GM18867 (cell line): ENCODE data around the gene MOSMO.
"Not testable (repeated sequence)": the region's sequence is repeated elsewhere in the genome, so short reads cannot be mapped to it uniquely, and the experiment has no call there.

Experiments used
- ATAC-seq: cut with Tn5 transposase; IDR thresholded peaks from one replicate; pipeline ENCODE4 v1.9.1; 2021; ENCODE audit warnings: mild to moderate bottlenecking, moderate library complexity; ENCODE audit not compliant: unreplicated experiment

MOSMO gene

GRCh38 chr16:22035153-22035552 is 27.2 kb downstream of the MOSMO start:
- no peak for ATAC-seq

GRCh38 chr16:22043882-22044281 is 36.0 kb downstream of the MOSMO start:
- not testable (repeated sequence) for ATAC-seq

DNA sequence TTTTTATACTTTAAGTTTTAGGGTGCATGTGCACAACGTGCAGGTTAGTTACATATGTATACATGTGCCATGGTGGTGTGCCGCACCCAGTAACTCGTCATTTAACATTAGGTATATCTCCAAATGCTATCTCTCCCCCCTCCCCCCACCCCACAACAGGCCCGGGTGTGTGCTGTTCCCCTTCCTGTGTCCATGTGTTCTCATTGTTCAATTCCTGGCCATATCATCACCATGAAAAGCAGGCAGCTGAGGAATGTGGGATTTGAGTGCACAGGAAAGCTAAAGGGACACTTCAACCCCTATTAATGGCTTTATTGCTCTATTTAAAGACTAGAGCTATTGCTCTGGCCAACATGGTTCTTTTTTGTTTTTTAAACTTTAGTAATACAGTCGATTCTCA is 38.0 kb downstream of the MOSMO start:
- not testable (repeated sequence) for ATAC-seq

DNA sequence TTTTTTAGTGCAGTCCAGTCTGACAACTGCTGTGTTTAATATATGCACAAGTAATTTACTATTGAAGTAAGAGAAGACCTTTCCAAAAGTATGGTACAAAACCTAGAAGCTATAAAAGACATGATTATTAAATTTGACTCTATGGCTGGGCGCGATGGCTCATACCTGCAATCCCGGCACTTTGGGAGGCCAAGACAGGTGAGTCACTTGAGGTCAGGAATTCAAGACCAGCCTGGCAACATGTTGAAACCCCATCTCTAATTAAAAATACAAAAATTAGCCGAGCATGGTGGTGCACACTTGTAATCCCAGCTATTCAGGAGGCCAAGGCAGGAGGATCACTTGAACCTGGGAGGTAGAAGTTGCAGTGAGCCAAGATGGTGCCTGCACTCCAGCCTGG is 43.1 kb downstream of the MOSMO start:
- no peak for ATAC-seq

- ATAC-seq = no peak
These were observed 45.1 kb downstream of the MOSMO start for GRCh38 chr16:22052980-22053379.

GRCh38 chr16:22053921-22054341 is 46.0 kb downstream of the MOSMO start:
- ATAC-seq = no peak

DNA sequence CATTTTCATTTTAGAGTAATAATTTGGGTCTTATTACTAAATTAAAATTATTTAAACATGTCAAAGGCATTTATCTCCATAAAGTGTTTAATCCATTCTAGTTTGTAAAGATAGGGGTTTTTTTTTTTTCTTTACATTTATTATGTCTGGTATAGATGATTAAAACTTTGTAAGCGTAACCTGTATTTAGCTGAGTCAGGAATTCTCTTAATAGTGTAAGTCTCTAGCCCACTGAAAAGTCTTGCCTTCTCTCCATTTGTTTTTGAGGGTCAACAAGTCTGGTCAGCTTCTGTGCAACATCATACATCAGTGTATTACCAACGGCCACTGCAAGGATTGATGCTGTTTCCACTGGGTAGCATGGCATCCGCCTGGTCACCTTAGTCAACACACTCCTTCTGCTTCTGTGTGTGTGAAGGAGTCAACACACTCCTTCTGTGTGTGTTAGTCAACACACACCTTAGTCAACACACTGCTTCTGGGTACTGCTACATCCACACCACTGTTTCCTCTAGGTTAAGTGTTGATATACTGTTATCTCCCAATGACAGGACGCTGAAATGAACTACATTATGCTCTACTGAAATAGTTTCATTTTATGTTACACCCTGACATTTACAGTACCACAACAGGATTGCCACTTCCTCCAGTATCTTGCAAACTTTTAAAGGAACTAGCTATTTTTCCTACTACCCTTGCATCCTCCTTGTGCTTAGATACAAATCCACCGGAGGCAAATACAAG is 47.1 kb downstream of the MOSMO start:
- no peak for ATAC-seq

DNA sequence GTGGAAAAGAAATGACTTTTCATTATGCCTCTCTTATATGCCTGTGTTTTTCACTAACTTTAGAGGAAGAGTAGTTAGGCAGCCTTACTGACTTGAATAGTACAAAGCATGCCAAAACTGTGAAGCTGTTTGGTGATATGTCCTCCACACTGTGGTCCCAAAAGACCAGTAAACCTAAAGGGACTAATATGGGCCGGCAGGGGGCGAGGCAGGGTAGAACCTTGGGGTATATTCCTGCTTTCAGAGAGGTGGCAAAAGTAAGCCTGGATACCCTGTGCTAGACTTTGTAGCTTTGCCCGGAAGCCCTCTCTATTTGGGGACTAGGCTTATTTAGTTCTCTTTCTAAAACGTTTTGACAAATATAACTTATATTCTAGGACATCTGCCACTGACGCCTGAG is 48.0 kb downstream of the MOSMO start:
- ATAC-seq = no peak

DNA sequence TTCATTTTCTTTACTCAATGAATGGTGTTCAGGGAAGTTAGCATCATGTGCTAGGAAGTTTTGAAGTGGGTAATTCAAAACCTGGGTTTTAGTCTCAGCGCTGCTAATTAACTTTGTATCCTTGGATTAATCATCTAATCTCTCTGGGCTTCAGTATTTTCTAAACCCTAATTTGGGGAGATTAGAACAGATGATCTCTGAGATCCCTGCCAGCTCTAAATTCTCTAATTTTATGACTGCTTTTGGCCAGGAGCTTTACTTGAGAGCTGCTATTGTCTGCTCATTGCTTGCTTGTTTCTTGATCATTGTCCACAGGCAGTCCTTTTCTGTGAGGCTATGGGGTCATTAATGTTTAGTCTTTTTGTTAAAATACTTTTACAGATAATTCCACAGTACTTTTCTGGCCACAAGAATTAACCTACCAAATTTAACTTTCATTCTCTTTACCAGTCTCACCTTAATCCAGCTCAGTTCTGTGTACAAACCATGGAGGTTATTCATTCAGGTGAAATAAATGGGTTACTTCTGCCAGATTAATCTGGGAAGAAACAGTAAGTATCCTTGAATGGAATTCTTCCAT is 56.1 kb downstream of the MOSMO start:
- ATAC-seq = no peak

- no peak for ATAC-seq
These were observed 57.3 kb downstream of the MOSMO start for GRCh38 chr16:22065252-22065651.

DNA sequence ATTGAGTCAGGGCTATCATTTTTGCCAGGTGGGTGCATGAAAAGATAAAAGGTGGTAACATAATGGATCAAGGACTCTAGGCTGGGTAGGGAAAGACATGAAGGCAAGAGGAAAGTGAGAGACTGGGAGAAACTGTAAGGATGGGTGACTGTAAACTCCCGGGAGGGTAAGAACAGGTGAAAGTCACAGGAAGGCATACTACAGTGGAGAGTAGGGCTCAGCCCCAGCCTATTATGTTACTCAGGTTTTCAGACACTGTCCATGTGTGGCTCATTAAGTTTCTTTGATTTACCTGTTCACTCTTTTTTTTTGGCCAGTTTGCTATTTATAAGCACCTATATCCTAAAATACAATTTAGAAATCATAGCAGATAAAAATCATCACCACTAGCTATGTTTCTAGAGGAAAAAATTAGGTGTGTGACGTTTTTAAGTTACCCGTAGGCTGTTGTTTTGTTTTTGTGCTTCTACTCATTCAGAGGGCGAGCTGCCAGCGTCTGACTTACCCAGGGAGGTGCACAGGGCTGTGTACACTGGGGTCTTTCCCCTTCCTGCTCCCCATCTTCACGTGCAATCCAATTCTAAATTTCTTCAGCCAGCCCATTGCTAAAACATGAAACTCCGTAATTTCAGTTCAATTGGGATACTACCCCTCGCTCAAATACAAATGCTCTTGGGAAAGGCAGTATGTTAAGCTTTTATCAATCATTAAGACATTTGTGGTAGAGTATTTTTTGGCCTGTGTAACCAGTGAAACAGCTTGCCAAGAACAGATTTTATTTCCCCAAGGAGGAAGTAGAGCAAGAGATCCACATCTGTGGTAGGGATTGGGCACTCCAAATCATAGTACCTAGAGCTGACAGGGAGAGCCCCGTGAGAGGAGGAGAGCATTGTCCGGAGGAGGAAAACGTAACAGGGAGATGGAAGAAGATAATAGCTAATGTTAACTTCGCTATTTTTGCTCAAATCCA is 62.7 kb downstream of the MOSMO start:
- ATAC-seq = no peak

DNA sequence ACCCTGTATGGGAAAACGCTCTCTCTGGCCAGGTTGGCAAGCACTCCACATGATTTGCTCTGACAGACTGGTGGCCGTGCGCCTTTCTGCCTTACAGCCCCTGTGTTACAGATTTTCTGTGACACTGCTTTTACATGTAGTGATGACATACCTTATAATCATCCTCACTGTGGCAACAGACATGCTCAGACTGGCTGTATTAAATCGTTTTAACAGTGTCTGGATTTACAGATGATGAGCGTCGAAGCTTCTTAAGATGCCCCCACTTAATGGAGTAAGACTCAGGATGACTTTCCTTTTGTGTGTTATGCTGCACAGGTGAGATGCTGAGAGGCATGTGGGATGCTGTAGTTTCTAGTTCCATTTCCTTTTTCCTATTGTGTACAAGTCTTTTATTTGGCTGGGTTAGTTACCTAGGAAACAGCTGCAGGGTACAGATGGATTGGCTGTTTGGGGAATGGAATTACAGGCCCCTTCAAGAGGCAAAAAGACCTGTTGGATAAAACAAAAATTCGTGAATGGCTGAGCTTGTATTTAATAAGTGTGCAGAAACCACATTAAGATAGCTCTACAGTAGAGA is 63.5 kb downstream of the MOSMO start:
- ATAC-seq = no peak

DNA sequence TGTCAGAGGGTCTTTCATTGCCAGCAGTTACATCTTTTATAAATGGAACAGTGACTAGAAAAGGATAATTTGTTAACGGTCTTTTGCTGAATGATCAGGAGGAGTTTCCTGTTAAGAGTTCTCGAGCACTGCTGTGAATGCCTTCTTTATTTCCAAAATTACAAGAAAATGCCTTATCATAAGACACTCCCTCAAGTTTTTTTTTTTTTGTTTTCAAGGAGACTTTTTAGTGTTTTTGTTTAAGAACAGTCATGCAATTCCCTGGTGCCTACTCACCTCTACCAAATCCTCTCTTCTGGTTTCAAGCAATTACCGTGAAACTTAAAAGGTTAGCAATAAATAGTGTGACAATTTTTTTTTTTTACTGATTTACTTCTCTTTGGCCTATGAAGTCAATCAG is 65.4 kb downstream of the MOSMO start:
- ATAC-seq = no peak

GRCh38 chr16:22075043-22075757 is 67.3 kb downstream of the MOSMO start:
- ATAC-seq = no peak

- no peak for ATAC-seq
These were observed 67.9 kb downstream of the MOSMO start for GRCh38 chr16:22075776-22076175.

GRCh38 chr16:22077700-22078313 is 69.9 kb downstream of the MOSMO start:
- ATAC-seq = no peak

DNA sequence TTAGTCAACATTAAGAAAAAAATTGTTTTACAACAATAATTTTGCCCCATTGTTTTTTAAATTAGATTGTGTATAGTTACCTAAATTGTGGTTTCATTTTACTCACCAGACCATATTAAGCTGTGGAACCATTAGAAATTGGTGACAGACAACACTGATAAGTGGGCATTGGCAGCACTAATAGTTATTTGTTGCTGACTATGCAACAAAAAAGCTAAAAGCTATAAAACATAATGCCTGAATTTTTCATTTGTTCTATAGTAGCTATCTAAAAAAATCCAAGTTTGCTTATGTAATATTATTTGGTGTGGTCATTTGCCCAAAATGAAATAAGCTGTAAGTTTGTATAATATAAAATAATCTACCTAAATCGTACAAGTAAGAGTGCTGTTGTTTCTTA is 70.7 kb downstream of the MOSMO start:
- ATAC-seq = no peak

- no peak for ATAC-seq
These were observed 73.1 kb downstream of the MOSMO start for GRCh38 chr16:22081050-22081449.

- no peak for ATAC-seq
These were observed 78.5 kb downstream of the MOSMO start for GRCh38 chr16:22086440-22086839.

- ATAC-seq = no peak
These were observed 80.7 kb downstream of the MOSMO start for GRCh38 chr16:22088642-22089041.
